GM12878 (cell line): ENCODE results near the gene BBS9. TPM values are rescaled to one million over a fixed set of nuclear protein-coding genes. Genes with fewer than 3 reads are reported as not detected.

Source experiments
- BCL11A ChIP-seq: IDR thresholded peaks from 2 replicates; pipeline ENCODE4 v1.6.1; 2011; ENCODE audit warnings: low read depth, low read length
- BHLHE40 ChIP-seq, 2 experiments: fragments of 450-650 bp in 1 of 2; IDR thresholded peaks; 2 replicates each; pipeline ENCODE4 v1.6.1; 2011 to 2017; ENCODE audit warnings: low read depth in 2 of 2, borderline replicate concordance in 1 of 2, improper control_type of control experiment in 1 of 2, low read length in 1 of 2, mild to moderate bottlenecking in 1 of 2
- BRCA1 ChIP-seq: IDR thresholded peaks from 2 replicates; pipeline ENCODE4 v1.6.1; 2011; ENCODE audit warnings: low read depth, low read length, improper control_type of control experiment
- EED ChIP-seq: sonication (generic); IDR thresholded peaks from 2 replicates; pipeline ENCODE4 v1.6.1; 2016; ENCODE audit warnings: antibody characterized with exemption, low read depth
- EP300 ChIP-seq, 2 experiments: fragments of 150-350 bp in 1 of 2; IDR thresholded peaks; 2 replicates each; pipeline ENCODE4 v1.6.1; 2011 to 2012; ENCODE audit warnings: low read depth in 2 of 2, low read length in 2 of 2, borderline replicate concordance in 1 of 2, improper control_type of control experiment in 1 of 2, inconsistent platforms in 1 of 2; ENCODE audit not compliant: control insufficient read depth in 1 of 2
- FOXK2 ChIP-seq: fragments of 450-650 bp; IDR thresholded peaks from 2 replicates; pipeline ENCODE4 v1.6.1; 2017; ENCODE audit warnings: mild to moderate bottlenecking, moderate library complexity
- HDAC2 ChIP-seq: fragments of 200-600 bp; sonication (generic); IDR thresholded peaks from 2 replicates; pipeline ENCODE4 v1.6.1; 2017
- HDAC6 ChIP-seq: fragments of 200-600 bp; sonication (generic); IDR thresholded peaks from one replicate; pipeline ENCODE4 v1.8.0; 2017; ENCODE audit warnings: antibody characterized with exemption; ENCODE audit not compliant: unreplicated experiment
- IKZF2 ChIP-seq, 2 experiments: fragments of 450-650 bp; IDR thresholded peaks; 2 replicates each; pipeline ENCODE4 v1.6.1; 2017; ENCODE audit warnings: mild to moderate bottlenecking in 2 of 2, moderate library complexity in 2 of 2
- NBN ChIP-seq: fragments of 450-650 bp; IDR thresholded peaks from 2 replicates; pipeline ENCODE4 v1.6.1; 2016
- PAX5 ChIP-seq: IDR thresholded peaks from 2 replicates; pipeline ENCODE4 v1.6.1; 2011; ENCODE audit warnings: low read depth, low read length, borderline replicate concordance
- POLR2A ChIP-seq: IDR thresholded peaks from 2 replicates; pipeline ENCODE4 v1.6.1; 2011; ENCODE audit warnings: low read depth, mild to moderate bottlenecking, low read length
- RUNX3 ChIP-seq: IDR thresholded peaks from 2 replicates; pipeline ENCODE4 v1.6.1; 2012; ENCODE audit warnings: low read length, inconsistent platforms
- SPI1 ChIP-seq: IDR thresholded peaks from 2 replicates; pipeline ENCODE4 v1.6.1; 2011; ENCODE audit warnings: low read depth, mild to moderate bottlenecking, low read length, moderate library complexity, borderline replicate concordance; ENCODE audit not compliant: insufficient read depth
- TARDBP ChIP-seq: IDR thresholded peaks from 2 replicates; pipeline ENCODE4 v1.6.1; 2016; ENCODE audit warnings: borderline replicate concordance
- ZNF384 ChIP-seq: IDR thresholded peaks from 2 replicates; pipeline ENCODE4 v1.6.1; 2012; ENCODE audit warnings: low read depth, mild to moderate bottlenecking, low read length, improper control_type of control experiment, borderline replicate concordance
- ZZZ3 ChIP-seq: IDR thresholded peaks from 2 replicates; pipeline ENCODE4 v1.6.1; 2011; ENCODE audit warnings: low read depth; ENCODE audit not compliant: control insufficient read depth, insufficient read length
- polyA plus RNA-seq, 11 experiments: library from polyadenylated mRNA; depleted of rRNA in 4 of 11; unstranded in 6 of 11; stranded (reverse) in 5 of 11; fragments of >200 nt; fragmentation: Nextera tagmentation in 4 of 11; fragmentation: Illumina TruSeq in 1 of 11; extraction: Ambion mirVana in 4 of 11; extraction: Trizol in 1 of 11; gene quantifications; 1 replicate in 1 of 11; 2 replicates in 10 of 11; pipeline versions ENCODE4 v1.2.1 to v1.2.3, GENCODE V29; 2011 to 2016; ENCODE audit warnings: inconsistent platforms in 2 of 11, missing spikeins in 2 of 11, low read depth in 1 of 11
- total RNA-seq, 4 experiments: library from RNA; depleted of rRNA in 3 of 4; stranded (reverse); fragments of >200 nt in 3 of 4; fragmentation: Illumina TruSeq in 1 of 4; extraction: Trizol in 1 of 4; gene quantifications; 2 replicates each; pipeline versions ENCODE4 v1.2.1 to v1.2.3, GENCODE V29; 2013 to 2021
- TF ChIP-seq, protein P1 (sequence below): fragments of 450-650 bp; IDR thresholded peaks from 2 replicates; pipeline ENCODE4 v1.6.1; 2016; ENCODE audit warnings: mild to moderate bottlenecking
- TF ChIP-seq, protein P2 (sequence below): fragments of 450-650 bp; IDR thresholded peaks from 2 replicates; pipeline ENCODE4 v1.6.1; 2017; ENCODE audit warnings: mild to moderate bottlenecking, moderate library complexity
- TF ChIP-seq, protein P3 (sequence below): fragments of 450-650 bp; formaldehyde crosslinking; IDR thresholded peaks from 2 replicates; pipeline ENCODE4 v1.4.0; 2020; ENCODE audit warnings: mild to moderate bottlenecking, moderate library complexity
- TF ChIP-seq, protein P4 (sequence below): fragments of 450-650 bp; IDR thresholded peaks from 2 replicates; pipeline ENCODE4 v1.6.1; 2017; ENCODE audit warnings: low read depth, mild to moderate bottlenecking, moderate library complexity

BBS9 gene
- total and polyA plus RNA-seq, 10 of the 15 experiments (the other 5 are each of a cell fraction or from before 2014, with no cell fraction given), result 1.2 to 5.6 (median 2.3) TPM

DNA sequence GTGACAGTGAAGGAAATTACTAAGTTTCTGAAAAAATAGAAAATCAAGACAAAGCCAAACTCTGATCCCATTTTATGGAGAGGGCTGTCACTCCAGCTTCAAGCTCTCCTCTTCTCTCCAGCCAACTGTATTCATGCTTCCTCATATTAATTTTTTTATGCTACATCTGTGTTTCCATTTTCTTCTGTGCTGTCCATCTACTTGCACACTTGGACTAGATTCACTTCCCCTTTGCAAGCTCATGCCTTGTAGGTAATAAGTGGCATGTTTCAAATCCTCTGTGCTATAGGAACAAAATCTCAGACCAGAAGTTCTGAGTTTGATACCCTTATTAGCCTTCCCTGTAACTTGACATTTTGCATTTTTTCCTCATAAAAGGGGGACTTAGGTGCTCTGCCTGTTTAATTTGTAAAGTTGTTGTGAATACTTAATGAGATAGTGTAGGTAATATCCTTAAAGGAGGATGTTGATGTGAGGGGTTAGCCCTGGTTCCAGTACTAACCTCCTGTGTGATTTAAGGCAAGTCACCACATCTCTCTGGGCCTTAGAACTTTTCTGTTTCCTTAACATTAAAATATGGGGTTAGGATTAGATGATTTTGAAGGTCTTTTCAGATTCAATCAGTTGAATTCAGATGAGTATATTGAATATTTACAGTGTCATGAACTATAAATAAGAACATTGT is 358.8 kb downstream of the BBS9 start (continued):
- TF ChIP-seq PAX5 (no peak), POLR2A (no peak), EED (no peak), SPI1 (peak; percentile 94), TARDBP (no peak), IKZF2 (IDR thresholded peaks at IDR 0.05) (peak; percentile 43 to 61; a peak in 2 of 4 replicates), BCL11A (no peak), ZZZ3 (no peak), RUNX3 (no peak), EP300 (IDR thresholded peaks at IDR 0.05; ENCODE audit: borderline replicate concordance in 1 of 2, control insufficient read depth in 1 of 2, low read depth in 2 of 2, low read length in 2 of 2) (peak in 1 of 2 experiments; percentile 55; a peak in 1 of 4 replicates), HDAC2 (no peak), BRCA1 (no peak), FOXK2 (no peak), BHLHE40 (IDR thresholded peaks at IDR 0.05; ENCODE audit: borderline replicate concordance in 1 of 2, low read depth in 2 of 2, low read length in 1 of 2) (peak; percentile 18 to 35; a peak in 1 of 4 replicates), ZNF384 (no peak; the same call in 1 of the 2 replicates), NBN (no peak), HDAC6 (no peak)
- TF ChIP-seq, protein P1, sequence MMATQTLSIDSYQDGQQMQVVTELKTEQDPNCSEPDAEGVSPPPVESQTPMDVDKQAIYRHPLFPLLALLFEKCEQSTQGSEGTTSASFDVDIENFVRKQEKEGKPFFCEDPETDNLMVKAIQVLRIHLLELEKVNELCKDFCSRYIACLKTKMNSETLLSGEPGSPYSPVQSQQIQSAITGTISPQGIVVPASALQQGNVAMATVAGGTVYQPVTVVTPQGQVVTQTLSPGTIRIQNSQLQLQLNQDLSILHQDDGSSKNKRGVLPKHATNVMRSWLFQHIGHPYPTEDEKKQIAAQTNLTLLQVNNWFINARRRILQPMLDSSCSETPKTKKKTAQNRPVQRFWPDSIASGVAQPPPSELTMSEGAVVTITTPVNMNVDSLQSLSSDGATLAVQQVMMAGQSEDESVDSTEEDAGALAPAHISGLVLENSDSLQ, result peak; percentile 72; the same call in 1 of the 2 replicates
- TF ChIP-seq, protein P2, sequence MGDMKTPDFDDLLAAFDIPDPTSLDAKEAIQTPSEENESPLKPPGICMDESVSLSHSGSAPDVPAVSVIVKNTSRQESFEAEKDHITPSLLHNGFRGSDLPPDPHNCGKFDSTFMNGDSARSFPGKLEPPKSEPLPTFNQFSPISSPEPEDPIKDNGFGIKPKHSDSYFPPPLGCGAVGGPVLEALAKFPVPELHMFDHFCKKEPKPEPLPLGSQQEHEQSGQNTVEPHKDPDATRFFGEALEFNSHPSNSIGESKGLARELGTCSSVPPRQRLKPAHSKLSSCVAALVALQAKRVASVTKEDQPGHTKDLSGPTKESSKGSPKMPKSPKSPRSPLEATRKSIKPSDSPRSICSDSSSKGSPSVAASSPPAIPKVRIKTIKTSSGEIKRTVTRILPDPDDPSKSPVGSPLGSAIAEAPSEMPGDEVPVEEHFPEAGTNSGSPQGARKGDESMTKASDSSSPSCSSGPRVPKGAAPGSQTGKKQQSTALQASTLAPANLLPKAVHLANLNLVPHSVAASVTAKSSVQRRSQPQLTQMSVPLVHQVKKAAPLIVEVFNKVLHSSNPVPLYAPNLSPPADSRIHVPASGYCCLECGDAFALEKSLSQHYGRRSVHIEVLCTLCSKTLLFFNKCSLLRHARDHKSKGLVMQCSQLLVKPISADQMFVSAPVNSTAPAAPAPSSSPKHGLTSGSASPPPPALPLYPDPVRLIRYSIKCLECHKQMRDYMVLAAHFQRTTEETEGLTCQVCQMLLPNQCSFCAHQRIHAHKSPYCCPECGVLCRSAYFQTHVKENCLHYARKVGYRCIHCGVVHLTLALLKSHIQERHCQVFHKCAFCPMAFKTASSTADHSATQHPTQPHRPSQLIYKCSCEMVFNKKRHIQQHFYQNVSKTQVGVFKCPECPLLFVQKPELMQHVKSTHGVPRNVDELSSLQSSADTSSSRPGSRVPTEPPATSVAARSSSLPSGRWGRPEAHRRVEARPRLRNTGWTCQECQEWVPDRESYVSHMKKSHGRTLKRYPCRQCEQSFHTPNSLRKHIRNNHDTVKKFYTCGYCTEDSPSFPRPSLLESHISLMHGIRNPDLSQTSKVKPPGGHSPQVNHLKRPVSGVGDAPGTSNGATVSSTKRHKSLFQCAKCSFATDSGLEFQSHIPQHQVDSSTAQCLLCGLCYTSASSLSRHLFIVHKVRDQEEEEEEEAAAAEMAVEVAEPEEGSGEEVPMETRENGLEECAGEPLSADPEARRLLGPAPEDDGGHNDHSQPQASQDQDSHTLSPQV, result no peak
- TF ChIP-seq, protein P3, sequence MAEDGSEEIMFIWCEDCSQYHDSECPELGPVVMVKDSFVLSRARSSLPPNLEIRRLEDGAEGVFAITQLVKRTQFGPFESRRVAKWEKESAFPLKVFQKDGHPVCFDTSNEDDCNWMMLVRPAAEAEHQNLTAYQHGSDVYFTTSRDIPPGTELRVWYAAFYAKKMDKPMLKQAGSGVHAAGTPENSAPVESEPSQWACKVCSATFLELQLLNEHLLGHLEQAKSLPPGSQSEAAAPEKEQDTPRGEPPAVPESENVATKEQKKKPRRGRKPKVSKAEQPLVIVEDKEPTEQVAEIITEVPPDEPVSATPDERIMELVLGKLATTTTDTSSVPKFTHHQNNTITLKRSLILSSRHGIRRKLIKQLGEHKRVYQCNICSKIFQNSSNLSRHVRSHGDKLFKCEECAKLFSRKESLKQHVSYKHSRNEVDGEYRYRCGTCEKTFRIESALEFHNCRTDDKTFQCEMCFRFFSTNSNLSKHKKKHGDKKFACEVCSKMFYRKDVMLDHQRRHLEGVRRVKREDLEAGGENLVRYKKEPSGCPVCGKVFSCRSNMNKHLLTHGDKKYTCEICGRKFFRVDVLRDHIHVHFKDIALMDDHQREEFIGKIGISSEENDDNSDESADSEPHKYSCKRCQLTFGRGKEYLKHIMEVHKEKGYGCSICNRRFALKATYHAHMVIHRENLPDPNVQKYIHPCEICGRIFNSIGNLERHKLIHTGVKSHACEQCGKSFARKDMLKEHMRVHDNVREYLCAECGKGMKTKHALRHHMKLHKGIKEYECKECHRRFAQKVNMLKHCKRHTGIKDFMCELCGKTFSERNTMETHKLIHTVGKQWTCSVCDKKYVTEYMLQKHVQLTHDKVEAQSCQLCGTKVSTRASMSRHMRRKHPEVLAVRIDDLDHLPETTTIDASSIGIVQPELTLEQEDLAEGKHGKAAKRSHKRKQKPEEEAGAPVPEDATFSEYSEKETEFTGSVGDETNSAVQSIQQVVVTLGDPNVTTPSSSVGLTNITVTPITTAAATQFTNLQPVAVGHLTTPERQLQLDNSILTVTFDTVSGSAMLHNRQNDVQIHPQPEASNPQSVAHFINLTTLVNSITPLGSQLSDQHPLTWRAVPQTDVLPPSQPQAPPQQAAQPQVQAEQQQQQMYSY (CRISPR knock-in tag), result no peak
- TF ChIP-seq, protein P4, sequence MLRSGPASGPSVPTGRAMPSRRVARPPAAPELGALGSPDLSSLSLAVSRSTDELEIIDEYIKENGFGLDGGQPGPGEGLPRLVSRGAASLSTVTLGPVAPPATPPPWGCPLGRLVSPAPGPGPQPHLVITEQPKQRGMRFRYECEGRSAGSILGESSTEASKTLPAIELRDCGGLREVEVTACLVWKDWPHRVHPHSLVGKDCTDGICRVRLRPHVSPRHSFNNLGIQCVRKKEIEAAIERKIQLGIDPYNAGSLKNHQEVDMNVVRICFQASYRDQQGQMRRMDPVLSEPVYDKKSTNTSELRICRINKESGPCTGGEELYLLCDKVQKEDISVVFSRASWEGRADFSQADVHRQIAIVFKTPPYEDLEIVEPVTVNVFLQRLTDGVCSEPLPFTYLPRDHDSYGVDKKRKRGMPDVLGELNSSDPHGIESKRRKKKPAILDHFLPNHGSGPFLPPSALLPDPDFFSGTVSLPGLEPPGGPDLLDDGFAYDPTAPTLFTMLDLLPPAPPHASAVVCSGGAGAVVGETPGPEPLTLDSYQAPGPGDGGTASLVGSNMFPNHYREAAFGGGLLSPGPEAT, result no peak
